Neural cell (in vitro differentiated cells): ENCODE results near the gene CEP57. TPM values are rescaled to one million over a fixed set of nuclear protein-coding genes. Genes with fewer than 3 reads are reported as not detected.
"Not testable (repeated sequence)": the region's sequence is repeated elsewhere in the genome, so short reads cannot be mapped to it uniquely, and the experiment has no call there.

ENCODE experiments used
- H2AFZ ChIP-seq: fragments of 200-600, 300-800 bp; sonication (generic), shearing (Covaris generic); 2 replicates; pipeline ENCODE4 v1.6.0; 2014; ENCODE audit warnings: low read depth, mild to moderate bottlenecking, antibody characterized with exemption, low read length, moderate library complexity
- H3F3A ChIP-seq: fragments of 200-600 bp; shearing (Covaris generic); 2 replicates; pipeline ENCODE4 v1.6.1; 2016; ENCODE audit warnings: mild to moderate bottlenecking, moderate library complexity, mixed read lengths, antibody characterized with exemption, low read length; ENCODE audit not compliant: insufficient read depth, poor library complexity, severe bottlenecking
- H3K27ac ChIP-seq: fragments of 200-600, 300-800 bp; sonication (generic), shearing (Covaris generic); 2 replicates; pipeline ENCODE4 v1.5.1; 2014; ENCODE audit warnings: mild to moderate bottlenecking, low read length, moderate library complexity
- H3K27me3 ChIP-seq: fragments of 300-800, 200-600 bp; sonication (generic), shearing (Covaris generic); 2 replicates; pipeline ENCODE4 v1.6.0; 2014; ENCODE audit warnings: mild to moderate bottlenecking, low read depth, low read length, moderate library complexity; ENCODE audit not compliant: insufficient read depth
- H3K36me3 ChIP-seq: fragments of 300-800, 200-600 bp; sonication (generic), shearing (Covaris generic); 2 replicates; pipeline ENCODE4 v1.5.1; 2014; ENCODE audit warnings: mild to moderate bottlenecking, antibody characterized with exemption, low read length, moderate library complexity; ENCODE audit not compliant: insufficient read depth
- H3K4me2 ChIP-seq: fragments of 300-800, 200-600 bp; sonication (generic), shearing (Covaris generic); 2 replicates; pipeline ENCODE4 v1.6.0; 2014; ENCODE audit warnings: mild to moderate bottlenecking, low read length
- H3K4me3 ChIP-seq: fragments of 300-800, 200-600 bp; sonication (generic), shearing (Covaris generic); 2 replicates; pipeline ENCODE4 v1.5.1; 2014; ENCODE audit warnings: mild to moderate bottlenecking, low read length, moderate library complexity
- H3K79me2 ChIP-seq: fragments of 200-600 bp; shearing (Covaris generic); replicated peaks from 2 replicates; pipeline ENCODE4 v1.6.0; 2014; ENCODE audit warnings: mild to moderate bottlenecking, low read length, moderate library complexity; ENCODE audit not compliant: insufficient read depth
- H3K9ac ChIP-seq: fragments of 300-800, 200-600 bp; sonication (generic), shearing (Covaris generic); 2 replicates; pipeline ENCODE4 v1.6.1; 2016; ENCODE audit warnings: mild to moderate bottlenecking, low read length, mixed read lengths
- H3K9me2 ChIP-seq: fragments of 200-600 bp; shearing (Covaris generic); 2 replicates; pipeline ENCODE4 v1.6.1; 2016; ENCODE audit warnings: mild to moderate bottlenecking, low read length, mixed read lengths; ENCODE audit not compliant: insufficient read depth
- H3K9me3 ChIP-seq: fragments of 200-600, 300-800 bp; sonication (generic), shearing (Covaris generic); 2 replicates; pipeline ENCODE4 v1.6.1; 2016; ENCODE audit warnings: mild to moderate bottlenecking, mixed run types, low read length, moderate library complexity, mixed read lengths
- H4K20me1 ChIP-seq: fragments of 200-600 bp; shearing (Covaris generic); 2 replicates; pipeline ENCODE4 v1.6.1; 2016; ENCODE audit warnings: mild to moderate bottlenecking, mixed run types; ENCODE audit not compliant: insufficient read depth
- EP300 ChIP-seq: fragments of 450-650 bp; conservative IDR thresholded peaks from 2 replicates; pipeline ENCODE4 v1.6.1; 2014; ENCODE audit warnings: antibody characterized with exemption, mild to moderate bottlenecking, moderate library complexity; ENCODE audit not compliant: poor library complexity, severe bottlenecking
- EZH2 ChIP-seq: fragments of 200-600, 300-800 bp; shearing (Covaris generic), sonication (generic); IDR thresholded peaks from 2 replicates; pipeline ENCODE4 v1.6.1; 2014; ENCODE audit warnings: antibody characterized with exemption, low read length, borderline replicate concordance, mild to moderate bottlenecking; ENCODE audit not compliant: insufficient read depth, poor library complexity, severe bottlenecking
- MXI1 ChIP-seq: fragments of 450-650 bp; conservative IDR thresholded peaks from 2 replicates; pipeline ENCODE4 v1.6.1; 2014; ENCODE audit warnings: antibody characterized with exemption, mild to moderate bottlenecking; ENCODE audit not compliant: poor library complexity, severe bottlenecking
- POLR2AphosphoS5 ChIP-seq: IDR thresholded peaks from 2 replicates; pipeline ENCODE4 v1.6.1; 2012
- RAD21 ChIP-seq: fragments of 450-650 bp; conservative IDR thresholded peaks from 2 replicates; pipeline ENCODE4 v1.6.1; 2014; ENCODE audit warnings: antibody characterized with exemption, mild to moderate bottlenecking, moderate library complexity
- SMC3 ChIP-seq: fragments of 450-650 bp; conservative IDR thresholded peaks from 2 replicates; pipeline ENCODE4 v1.6.1; 2014; ENCODE audit warnings: antibody characterized with exemption, mild to moderate bottlenecking, moderate library complexity; ENCODE audit not compliant: poor library complexity
- TAF1 ChIP-seq: IDR thresholded peaks from 2 replicates; pipeline ENCODE4 v1.6.1; 2012; ENCODE audit warnings: low read depth
- polyA plus RNA-seq: library from polyadenylated mRNA; depleted of rRNA; stranded (reverse); fragments of >200 nt; gene quantifications from 2 replicates; pipeline ENCODE4 v1.2.3, GENCODE V29; 2014
- TF ChIP-seq, protein P1 (sequence below): fragments of 450-650 bp; IDR thresholded peaks from 2 replicates; pipeline ENCODE4 v1.5.1; 2014; ENCODE audit warnings: antibody characterized with exemption, mild to moderate bottlenecking, moderate library complexity; ENCODE audit not compliant: poor library complexity, severe bottlenecking
- TF ChIP-seq, protein P2 (sequence below): IDR thresholded peaks from 2 replicates; pipeline ENCODE4 v1.6.1; 2012; ENCODE audit warnings: borderline replicate concordance

CEP57 gene
- polyA plus RNA-seq, 1 donor from 2014 or later, result 184 TPM

DNA sequence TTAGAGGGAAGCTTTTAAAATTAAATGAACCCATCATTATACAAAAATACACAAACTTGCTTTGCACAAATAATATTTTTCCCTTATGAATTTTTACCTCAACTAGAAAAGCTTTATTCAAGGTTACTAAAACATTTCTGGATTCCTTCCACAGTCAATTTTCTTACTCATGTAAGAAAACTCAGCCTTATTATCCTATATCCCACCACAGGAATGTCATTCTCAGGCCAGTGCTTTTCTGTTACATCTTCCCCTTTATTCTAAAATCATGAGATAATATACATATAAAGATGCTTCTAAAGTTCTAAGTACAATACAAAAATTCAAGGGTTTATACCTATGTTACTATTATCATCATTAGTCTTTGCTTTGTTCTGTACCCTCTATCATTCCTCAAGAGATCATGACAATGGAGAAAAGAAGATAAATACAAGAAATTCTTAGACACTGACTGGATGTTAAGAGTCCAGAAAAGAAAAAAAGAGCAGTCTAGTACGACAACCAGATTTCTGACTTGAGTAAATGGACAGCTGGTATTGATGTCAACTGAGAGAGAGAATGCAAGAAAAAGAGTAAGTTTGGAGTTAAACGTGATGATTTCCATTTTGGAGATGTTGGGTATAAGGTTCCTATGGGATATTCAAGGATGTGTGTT is 73.3 kb downstream of the CEP57 start:
- TF ChIP-seq, protein P1, sequence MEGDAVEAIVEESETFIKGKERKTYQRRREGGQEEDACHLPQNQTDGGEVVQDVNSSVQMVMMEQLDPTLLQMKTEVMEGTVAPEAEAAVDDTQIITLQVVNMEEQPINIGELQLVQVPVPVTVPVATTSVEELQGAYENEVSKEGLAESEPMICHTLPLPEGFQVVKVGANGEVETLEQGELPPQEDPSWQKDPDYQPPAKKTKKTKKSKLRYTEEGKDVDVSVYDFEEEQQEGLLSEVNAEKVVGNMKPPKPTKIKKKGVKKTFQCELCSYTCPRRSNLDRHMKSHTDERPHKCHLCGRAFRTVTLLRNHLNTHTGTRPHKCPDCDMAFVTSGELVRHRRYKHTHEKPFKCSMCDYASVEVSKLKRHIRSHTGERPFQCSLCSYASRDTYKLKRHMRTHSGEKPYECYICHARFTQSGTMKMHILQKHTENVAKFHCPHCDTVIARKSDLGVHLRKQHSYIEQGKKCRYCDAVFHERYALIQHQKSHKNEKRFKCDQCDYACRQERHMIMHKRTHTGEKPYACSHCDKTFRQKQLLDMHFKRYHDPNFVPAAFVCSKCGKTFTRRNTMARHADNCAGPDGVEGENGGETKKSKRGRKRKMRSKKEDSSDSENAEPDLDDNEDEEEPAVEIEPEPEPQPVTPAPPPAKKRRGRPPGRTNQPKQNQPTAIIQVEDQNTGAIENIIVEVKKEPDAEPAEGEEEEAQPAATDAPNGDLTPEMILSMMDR, result no peak
- TF ChIP-seq, protein P2, sequence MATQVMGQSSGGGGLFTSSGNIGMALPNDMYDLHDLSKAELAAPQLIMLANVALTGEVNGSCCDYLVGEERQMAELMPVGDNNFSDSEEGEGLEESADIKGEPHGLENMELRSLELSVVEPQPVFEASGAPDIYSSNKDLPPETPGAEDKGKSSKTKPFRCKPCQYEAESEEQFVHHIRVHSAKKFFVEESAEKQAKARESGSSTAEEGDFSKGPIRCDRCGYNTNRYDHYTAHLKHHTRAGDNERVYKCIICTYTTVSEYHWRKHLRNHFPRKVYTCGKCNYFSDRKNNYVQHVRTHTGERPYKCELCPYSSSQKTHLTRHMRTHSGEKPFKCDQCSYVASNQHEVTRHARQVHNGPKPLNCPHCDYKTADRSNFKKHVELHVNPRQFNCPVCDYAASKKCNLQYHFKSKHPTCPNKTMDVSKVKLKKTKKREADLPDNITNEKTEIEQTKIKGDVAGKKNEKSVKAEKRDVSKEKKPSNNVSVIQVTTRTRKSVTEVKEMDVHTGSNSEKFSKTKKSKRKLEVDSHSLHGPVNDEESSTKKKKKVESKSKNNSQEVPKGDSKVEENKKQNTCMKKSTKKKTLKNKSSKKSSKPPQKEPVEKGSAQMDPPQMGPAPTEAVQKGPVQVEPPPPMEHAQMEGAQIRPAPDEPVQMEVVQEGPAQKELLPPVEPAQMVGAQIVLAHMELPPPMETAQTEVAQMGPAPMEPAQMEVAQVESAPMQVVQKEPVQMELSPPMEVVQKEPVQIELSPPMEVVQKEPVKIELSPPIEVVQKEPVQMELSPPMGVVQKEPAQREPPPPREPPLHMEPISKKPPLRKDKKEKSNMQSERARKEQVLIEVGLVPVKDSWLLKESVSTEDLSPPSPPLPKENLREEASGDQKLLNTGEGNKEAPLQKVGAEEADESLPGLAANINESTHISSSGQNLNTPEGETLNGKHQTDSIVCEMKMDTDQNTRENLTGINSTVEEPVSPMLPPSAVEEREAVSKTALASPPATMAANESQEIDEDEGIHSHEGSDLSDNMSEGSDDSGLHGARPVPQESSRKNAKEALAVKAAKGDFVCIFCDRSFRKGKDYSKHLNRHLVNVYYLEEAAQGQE, result no peak
- no peak for TF ChIP-seq EZH2
- TF ChIP-seq RAD21, result no peak
- no peak for TF ChIP-seq MXI1
- no peak for TF ChIP-seq SMC3
- no peak for TF ChIP-seq EP300
- TF ChIP-seq TAF1, result no peak
- TF ChIP-seq POLR2AphosphoS5, result no peak

DNA sequence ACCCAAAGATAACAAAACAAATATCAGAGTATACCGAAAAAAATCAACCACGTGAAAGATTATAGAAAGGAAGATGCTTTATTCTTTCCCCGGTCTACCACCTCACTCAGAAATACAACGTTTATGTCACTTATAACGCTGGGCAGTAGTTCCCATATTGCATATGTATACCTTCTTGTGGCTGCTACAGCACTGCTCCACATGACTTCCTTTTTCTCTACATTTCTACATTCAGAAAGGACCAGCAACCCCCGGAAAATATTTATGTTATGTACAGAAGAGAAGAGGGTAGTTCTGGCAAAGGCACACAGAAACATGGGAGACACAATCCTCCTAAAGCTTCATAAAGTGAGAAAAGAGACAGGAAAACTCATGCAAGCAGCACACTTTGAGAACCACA is 76.8 kb downstream of the CEP57 start:
- Histone ChIP-seq H3K79me2 (no peaks in the 10 kb centered on the region), H3K4me2 (no peak overlapping the region), H3K4me3 (no peak overlapping the region), H3K27ac (no peak overlapping the region), H3K27me3 (no peaks in the 10 kb centered on the region), H3K9ac (no peak overlapping the region), H3K36me3 (no peaks in the 10 kb centered on the region), H3K9me3 (no peaks in the 10 kb centered on the region), H4K20me1 (no peaks in the 10 kb centered on the region), H2AFZ (no peak overlapping the region), H3F3A (no peaks in the 10 kb centered on the region), H3K9me2 (no peaks in the 10 kb centered on the region)
- TF ChIP-seq POLR2AphosphoS5 (no peak), SMC3 (no peak), TAF1 (no peak), RAD21 (no peak), EP300 (no peak), EZH2 (no peak), MXI1 (no peak)
- TF ChIP-seq, protein P1, result no peak
- TF ChIP-seq, protein P2, result no peak

More for the DNA sequence above, 73.3 kb downstream of the CEP57 start:
- Histone ChIP-seq H4K20me1 (no peaks in the 10 kb centered on the region), H3K9me2 (no peaks in the 10 kb centered on the region), H3K4me3 (no peak overlapping the region), H3K27ac (no peak overlapping the region), H3K27me3 (no peaks in the 10 kb centered on the region), H3K9ac (no peak overlapping the region), H3K79me2 (no peaks in the 10 kb centered on the region), H3K4me2 (no peak overlapping the region), H3K9me3 (no peaks in the 10 kb centered on the region), H3K36me3 (no peaks in the 10 kb centered on the region), H2AFZ (no peak overlapping the region), H3F3A (no peaks in the 10 kb centered on the region)

DNA sequence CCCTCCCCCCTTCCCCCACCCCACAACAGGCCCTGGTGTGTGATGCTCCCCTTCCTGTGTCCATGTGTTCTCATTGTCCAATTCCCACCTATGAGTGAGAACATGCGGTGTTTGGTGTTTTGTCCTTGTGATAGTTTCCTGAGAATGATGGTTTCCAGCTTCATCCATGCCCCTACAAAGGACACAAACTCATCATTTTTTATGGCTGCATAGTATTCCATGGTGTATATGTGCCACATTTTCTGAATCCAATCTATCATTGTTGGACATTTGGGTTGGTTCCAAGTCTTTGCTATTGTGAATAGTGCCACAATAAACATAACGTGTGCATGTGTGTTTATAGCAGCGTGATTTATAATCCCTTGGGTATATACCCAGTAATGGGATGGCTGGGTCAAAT is 80.6 kb downstream of the CEP57 start:
- H3K79me2 ChIP-seq, H3K9ac ChIP-seq, H3K4me2 ChIP-seq, H3K27ac ChIP-seq, H4K20me1 ChIP-seq, H3K9me2 ChIP-seq, H3F3A ChIP-seq, H3K4me3 ChIP-seq, H2AFZ ChIP-seq, H3K36me3 ChIP-seq, H3K27me3 ChIP-seq, H3K9me3 ChIP-seq: not testable (repeated sequence)
